WERI-Rb-1 (cell line): ENCODE measurements around the gene ZBTB42.

Source experiments
- DNase-seq: peaks from one replicate; pipeline ENCODE4 v3.0.0-alpha.2; 2020
- H3K27ac ChIP-seq: fragments of 250-450 bp; sonication (Bioruptor Pico); 2 replicates; pipeline ENCODE4 v1.5.1; 2020; ENCODE audit warnings: mild to moderate bottlenecking, moderate library complexity
- H3K27me3 ChIP-seq: fragments of 250-450 bp; sonication (Bioruptor Pico); 2 replicates; pipeline ENCODE4 v1.5.1; 2021; ENCODE audit warnings: mild to moderate bottlenecking, low read depth, moderate library complexity; ENCODE audit not compliant: insufficient read depth, severe bottlenecking
- H3K36me3 ChIP-seq: fragments of 250-450 bp; sonication (Bioruptor Pico); 2 replicates; pipeline ENCODE4 v1.5.1; 2020; ENCODE audit warnings: mild to moderate bottlenecking, moderate library complexity
- H3K4me3 ChIP-seq: 2 replicates; pipeline ENCODE4 v1.5.1; 2011; ENCODE audit warnings: low read depth, mild to moderate bottlenecking, control low read depth, low read length
- H3K9me3 ChIP-seq: fragments of 250-450 bp; sonication (Bioruptor Pico); 2 replicates; pipeline ENCODE4 v1.5.1; 2021; ENCODE audit warnings: mild to moderate bottlenecking, moderate library complexity; ENCODE audit not compliant: severe bottlenecking
- CTCF ChIP-seq: IDR thresholded peaks from 2 replicates; pipeline ENCODE4 v1.5.1; 2011; ENCODE audit warnings: low read depth, mild to moderate bottlenecking, control low read depth, inconsistent platforms, low read length

The ZBTB42 gene

GRCh38 chr14:104776481-104776880, 24.4 kb upstream of the ZBTB42 start:
- DNase-seq: no peak
- H3K27ac ChIP-seq: no peak overlapping the region
- peaks cover 46% of the 10 kb centered on the region for H3K36me3 ChIP-seq
- no peak overlapping the region for H3K4me3 ChIP-seq
- no peak for TF ChIP-seq CTCF
- no peaks in the 10 kb centered on the region for H3K27me3 ChIP-seq
- peaks cover under 1% of the 10 kb centered on the region for H3K9me3 ChIP-seq

- Histone ChIP-seq H3K36me3 (peaks cover 39% of the 10 kb centered on the region), H3K9me3 (no peaks in the 10 kb centered on the region), H3K27ac (no peak overlapping the region), H3K27me3 (no peaks in the 10 kb centered on the region), H3K4me3 (no peak overlapping the region)
- DNase-seq: no peak
- no peak for TF ChIP-seq CTCF
These were observed 23.7 kb upstream of the ZBTB42 start for GRCh38 chr14:104776961-104777807.

GRCh38 chr14:104777808-104778249, 23.1 kb upstream of the ZBTB42 start:
- TF ChIP-seq CTCF: no peak
- no peaks in the 10 kb centered on the region for H3K9me3 ChIP-seq
- peaks cover 33% of the 10 kb centered on the region for H3K36me3 ChIP-seq
- no peak for DNase-seq
- no peaks in the 10 kb centered on the region for H3K27me3 ChIP-seq
- no peak overlapping the region for H3K27ac ChIP-seq
- no peak overlapping the region for H3K4me3 ChIP-seq

- Histone ChIP-seq H3K4me3 (no peak overlapping the region), H3K9me3 (no peaks in the 10 kb centered on the region), H3K27ac (no peak overlapping the region), H3K27me3 (no peaks in the 10 kb centered on the region), H3K36me3 (peaks cover 25% of the 10 kb centered on the region)
- TF ChIP-seq CTCF: no peak
- no peak for DNase-seq
These were observed 22.1 kb upstream of the ZBTB42 start for GRCh38 chr14:104778694-104779331.

GRCh38 chr14:104779776-104780512, 21.0 kb upstream of the ZBTB42 start:
- TF ChIP-seq CTCF: no peak
- Histone ChIP-seq H3K36me3 (peaks cover 30% of the 10 kb centered on the region), H3K27me3 (no peaks in the 10 kb centered on the region), H3K27ac (no peak overlapping the region), H3K4me3 (no peak overlapping the region), H3K9me3 (no peaks in the 10 kb centered on the region)
- DNase-seq: no peak
